HG03135 (cell line): ENCODE results near the gene HCFC1.

ENCODE experiments used
- ATAC-seq: cut with Tn5 transposase; IDR thresholded peaks from one replicate; pipeline ENCODE4 v1.9.1; 2021; ENCODE audit warnings: mild to moderate bottlenecking, moderate library complexity; ENCODE audit not compliant: unreplicated experiment

Gene HCFC1

DNA sequence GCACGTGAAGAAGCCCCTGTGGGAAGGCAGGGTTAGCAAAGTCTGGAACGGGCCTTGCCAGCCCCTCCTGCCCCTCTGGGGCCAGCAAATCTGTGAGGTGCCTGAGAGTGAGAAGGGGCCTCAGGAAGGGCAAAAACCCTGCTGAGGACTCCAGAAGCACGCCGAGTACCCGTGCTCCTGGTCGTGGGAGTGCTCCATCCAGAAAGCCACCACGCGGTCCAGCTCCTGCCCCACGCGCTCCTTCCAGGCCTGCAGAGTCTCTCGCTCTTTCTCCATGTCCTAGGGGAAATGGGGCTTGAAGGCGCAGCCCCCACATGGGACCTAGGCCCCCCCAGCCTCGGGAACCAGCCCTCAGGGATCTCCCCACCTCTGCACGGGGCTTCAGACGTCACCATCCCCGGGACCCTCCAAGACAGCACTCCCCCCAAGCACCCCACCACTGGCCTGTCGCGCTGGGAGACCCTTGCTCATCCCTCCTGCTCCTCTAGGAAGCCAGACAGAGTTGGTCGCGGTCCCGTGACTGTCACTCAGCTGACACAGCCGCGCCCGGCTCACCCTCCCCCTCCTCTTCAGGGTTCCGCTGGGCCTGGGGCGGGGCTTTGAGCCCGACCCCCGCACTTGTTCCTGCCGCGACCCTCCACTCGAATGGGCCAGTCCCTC, 27.3 kb downstream of the HCFC1 start, which contains the start of gene RENBP:
RENBP (minus strand) TSS at position 504 of the 660 bp plus-strand sequence; CDS start at position 471, 33 bp downstream.
- no peak for ATAC-seq

DNA sequence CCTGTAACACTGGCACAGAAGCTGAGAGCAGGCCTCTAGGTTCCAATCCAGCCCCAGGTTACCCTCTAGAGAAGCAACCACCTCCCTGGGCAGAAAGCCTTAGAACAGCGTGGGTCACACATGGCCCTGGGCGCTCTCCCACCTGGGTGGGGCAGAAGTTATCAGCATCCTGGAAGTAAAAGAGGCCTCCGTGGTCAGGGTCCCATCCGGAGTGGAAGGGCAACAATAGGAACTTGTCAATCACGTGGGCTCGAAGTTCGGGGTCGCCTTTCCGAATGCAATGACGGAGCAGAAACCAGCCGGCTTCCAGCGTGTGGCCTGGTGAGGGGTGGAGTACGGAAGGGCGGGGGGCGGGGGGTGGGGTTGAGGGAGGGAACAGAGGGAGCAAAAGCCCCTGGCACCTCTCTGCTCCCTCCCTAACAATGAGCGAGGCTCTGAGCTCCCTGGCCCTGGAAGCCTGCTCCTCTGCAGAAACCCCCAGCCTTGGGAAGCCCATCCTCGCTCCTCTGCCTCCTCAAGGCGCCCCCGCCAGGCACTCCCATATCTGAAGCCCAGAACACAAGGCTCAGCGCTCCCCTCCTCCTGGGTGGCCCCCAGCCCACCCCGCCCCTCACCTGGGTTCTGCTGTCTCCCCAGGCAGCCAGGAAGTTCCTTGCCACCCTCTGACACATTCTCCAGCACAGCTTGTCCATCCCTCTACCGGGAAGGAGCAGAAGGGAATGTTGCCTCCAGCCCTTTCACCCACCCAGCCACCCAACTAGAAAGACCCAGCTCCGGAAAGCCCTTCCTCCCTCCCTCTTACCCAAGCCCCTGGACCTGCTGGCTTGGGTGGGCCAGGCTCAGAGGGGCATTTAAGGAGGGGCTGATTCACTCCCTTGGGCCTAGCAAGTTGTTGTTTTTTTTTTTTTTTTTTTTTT, 30.0 kb downstream of the HCFC1 start:
- ATAC-seq, result no peak

DNA sequence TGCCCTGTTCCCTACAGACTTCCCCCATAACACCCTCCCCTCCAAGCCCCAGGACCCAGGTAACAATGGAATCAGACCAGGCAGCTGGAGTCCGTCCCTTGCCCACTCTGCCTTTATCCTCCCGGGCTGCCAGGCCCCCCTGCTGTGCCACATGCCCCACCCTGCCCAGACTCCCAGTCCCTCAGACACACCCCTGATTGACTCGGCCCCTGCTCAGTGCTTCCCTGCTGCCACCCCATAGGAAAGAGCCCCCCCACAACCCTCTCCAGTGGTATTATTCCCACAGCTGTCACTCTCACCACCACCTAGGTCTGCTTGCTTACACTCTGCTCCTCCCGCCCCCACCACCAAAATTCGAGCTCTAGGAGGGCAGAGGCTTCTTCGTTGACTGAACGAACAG, 32.0 kb downstream of the HCFC1 start:
- ATAC-seq, result no peak

DNA sequence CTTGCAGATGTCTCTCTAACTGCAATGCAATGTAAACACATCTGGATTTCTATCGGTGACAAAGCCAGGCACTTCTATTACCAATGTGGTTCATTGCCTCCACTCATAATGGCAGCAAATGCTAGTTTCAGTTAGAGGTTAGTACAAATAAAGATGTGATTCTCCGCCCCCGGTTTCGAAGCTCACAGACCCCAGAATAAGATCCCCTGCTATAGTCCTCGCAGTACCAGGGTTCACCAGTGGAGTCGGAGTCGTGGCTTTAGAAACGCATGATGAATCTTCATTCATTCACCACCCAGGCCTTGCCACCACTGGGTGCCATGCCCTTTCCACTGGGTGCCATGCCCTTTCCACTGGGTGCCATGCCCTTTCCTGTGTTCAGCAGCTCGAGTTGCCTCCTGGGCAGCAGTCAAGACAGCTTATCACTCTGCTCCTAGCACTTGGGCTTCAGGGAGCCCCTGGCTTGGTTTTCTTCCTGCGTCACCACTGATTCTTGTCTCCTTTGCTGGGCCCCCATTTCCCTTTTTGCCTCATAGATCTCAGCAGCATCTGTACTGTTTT, 33.3 kb downstream of the HCFC1 start:
- no peak for ATAC-seq

DNA sequence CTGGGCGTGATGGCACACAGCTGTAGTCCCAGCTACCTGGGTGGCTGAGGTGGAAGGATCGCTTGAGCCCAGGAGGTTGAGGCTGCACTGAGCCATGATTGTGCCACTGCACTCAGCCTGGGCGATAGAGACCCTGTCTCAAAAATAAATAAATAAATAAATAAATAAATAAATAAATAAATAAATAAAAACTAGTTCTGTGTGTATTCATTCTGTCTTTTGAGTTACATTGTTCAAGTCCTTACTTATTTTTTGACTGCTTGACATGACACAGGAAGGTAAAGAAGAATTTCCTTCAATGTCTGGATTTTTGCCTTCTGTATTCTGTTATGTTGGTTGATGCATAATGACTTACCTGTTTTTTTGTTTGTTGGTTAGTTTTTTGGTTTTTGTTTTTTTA, 34.6 kb downstream of the HCFC1 start:
- no peak for ATAC-seq

DNA sequence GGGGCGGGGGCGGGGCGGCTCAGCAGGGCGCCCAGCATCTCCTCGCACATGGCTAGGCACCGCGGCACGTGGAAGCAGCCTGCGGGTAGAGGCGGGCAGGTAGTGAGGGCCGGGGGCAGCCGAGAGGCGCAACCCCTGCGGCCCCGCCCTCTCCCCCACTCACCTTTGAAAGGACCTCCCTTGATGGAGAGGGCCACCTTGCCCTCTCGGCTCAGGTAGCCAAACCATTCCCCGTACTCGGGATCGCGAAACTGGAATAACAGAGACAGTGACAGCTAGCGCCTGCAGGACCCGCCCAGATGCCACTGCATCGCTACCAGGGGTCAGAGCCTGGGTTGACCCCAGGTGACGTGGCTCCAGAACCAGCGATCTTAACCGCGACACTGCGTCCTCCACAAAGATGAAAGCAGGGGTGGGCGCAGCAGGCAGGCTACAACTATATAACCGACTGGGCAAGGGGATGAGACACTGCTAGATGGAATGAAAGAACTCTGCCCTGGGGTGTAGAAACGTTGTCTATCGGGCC, 36.2 kb downstream of the HCFC1 start:
- ATAC-seq, result peak; percentile 13

DNA sequence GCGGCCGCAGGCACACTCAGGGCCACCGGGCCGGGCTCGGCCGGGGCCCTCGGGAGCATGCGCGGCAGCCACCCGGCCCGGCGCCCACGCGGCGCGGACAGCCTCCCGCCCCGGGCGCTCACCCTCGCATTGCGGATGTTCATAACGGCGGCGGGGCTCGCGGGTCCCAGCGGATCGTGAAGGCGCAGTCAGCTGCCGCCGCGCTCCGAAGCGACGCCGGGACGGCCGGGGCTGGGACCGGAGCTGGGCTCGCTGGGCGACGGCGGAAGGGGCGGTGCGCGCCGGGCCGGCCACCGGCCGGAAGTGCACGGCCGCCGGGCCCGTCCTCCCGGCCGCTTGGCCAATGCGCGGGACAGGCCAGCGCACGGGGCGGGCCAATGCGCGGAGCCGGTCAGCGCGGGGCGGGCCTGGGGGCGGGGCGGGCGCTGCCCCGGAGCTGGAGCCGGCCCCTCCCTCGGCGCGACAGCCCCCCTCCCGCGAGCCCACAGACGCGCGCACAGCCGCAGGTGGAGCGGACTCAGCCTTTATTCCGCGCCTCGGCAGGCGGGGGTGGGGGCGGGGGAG, 36.8 kb downstream of the HCFC1 start, which contains the start of gene NAA10:
NAA10 (minus strand) TSS at position 276 of the 564 bp plus-strand sequence; CDS start at position 143, 133 bp downstream.
- peak; percentile 81 for ATAC-seq

DNA sequence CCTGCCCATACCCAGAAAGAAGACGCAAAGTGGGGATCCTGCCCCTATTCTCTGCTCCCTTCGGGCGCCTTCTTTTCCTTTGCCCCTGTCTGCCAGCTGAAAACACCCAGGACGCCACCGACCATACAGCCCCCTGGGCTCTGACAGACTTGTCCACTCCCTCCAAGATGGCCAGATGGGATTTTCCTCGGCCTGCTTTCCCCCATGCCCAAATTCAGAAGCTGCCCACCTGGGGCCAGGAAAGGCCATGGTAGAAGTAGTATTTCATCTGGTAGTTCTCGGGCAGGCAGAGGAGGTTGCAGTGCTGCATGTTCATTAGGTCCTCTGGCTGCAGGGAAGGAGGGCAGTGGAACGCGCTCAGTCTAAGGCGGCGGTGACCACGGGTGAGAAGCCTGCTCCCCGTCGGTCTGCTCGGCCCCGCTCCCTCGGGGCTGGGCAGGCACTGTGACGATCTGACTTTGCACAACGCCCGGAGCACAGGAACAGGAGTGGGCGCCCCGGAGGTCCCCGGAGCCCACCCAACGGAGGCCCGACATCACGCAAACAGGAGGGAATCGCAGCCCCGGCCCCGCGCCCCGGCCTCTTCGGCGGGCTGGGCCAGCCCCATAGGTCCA, 37.4 kb downstream of the HCFC1 start:
- ATAC-seq, result peak; percentile 14

DNA sequence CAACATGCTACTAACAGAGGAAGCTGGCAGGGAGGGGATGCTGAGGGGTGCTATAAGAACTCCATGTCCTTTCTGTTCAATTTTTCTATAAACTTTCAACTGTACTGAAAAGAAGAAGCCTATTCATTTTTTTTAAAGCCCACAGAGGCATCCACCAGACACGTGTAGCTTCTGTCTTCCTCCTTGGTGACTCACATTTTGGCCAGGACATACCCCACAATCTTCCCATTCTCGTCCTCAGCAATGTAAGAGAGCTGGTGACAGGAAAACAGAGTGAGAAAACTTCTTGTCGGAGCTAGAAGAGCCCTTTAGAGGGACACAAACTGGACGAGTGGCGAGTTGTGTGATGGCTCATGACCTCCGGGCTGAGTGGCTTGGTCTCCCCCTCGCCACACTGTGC, 37.9 kb downstream of the HCFC1 start:
- ATAC-seq, result no peak

DNA sequence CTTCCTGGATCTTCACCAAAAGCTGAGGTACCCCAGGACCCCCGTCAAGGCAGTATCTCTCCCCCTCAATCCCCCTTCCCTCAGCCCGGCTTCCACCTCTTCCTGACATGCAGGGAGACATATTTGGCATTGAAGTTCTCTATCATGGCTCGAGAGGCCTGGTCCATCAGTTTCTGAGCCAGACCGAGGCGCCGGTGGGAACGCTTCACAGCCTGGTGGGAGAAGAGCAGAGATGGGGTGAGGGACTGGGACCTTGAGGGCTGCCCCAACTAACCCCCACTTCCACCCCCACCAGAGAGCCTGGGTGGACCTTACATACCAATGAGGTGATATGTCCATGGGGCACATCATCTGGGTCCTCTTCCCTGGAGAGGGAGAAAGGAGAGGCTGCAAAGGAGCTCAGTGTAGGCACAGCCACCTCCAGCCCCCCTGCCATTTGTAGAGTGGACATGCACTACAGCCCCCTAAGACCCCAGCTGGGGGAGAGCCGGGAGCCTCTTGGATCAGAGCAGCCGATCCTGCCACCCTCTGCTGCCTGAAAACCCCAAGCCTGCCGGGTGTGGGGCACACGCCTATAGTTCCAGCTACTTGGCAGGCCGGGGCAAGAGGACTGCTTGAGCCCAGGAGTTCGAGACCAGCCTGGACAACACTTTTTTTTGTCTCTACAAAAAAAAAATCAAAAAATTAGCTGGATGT, 39.2 kb downstream of the HCFC1 start:
- ATAC-seq, result no peak

DNA sequence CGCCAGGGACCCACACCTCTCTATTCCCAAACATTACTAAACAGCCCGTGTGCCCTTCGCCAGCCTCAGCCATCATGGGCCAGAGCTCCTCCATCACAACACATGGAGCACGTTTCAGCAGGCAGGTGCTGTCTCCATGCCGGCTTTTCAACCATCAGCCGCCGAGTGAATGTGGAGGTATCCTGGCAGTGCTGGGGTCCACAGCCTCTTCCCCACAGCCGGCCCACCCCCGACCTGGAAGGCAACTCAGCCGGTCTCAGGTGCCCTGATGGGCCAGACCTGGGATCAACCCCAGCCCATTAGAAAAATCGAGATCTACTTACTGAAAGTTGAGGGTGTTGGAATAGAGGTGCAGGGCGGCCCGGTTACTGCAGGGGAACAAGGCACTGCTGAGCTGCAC, 39.9 kb downstream of the HCFC1 start:
- no peak for ATAC-seq

DNA sequence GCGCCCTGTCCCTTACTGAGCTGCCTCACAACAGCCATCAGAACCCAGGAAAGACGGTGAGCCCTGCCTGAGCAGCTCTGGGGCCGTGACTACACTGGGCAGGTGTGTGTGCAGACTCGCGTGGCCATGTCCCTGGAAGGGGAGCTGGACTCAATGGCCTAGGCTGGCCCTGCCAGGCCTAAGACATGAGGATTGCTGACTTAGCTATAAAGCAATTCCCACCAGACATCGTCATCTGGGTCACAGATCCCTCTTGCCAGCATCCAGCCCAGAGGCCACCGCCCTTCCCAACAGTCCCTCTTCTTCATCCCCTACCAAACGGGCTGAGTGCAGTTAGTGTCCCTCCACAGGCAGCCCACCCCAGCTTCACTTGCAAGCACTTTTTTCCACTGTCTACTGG, 40.5 kb downstream of the HCFC1 start:
- ATAC-seq, result no peak

DNA sequence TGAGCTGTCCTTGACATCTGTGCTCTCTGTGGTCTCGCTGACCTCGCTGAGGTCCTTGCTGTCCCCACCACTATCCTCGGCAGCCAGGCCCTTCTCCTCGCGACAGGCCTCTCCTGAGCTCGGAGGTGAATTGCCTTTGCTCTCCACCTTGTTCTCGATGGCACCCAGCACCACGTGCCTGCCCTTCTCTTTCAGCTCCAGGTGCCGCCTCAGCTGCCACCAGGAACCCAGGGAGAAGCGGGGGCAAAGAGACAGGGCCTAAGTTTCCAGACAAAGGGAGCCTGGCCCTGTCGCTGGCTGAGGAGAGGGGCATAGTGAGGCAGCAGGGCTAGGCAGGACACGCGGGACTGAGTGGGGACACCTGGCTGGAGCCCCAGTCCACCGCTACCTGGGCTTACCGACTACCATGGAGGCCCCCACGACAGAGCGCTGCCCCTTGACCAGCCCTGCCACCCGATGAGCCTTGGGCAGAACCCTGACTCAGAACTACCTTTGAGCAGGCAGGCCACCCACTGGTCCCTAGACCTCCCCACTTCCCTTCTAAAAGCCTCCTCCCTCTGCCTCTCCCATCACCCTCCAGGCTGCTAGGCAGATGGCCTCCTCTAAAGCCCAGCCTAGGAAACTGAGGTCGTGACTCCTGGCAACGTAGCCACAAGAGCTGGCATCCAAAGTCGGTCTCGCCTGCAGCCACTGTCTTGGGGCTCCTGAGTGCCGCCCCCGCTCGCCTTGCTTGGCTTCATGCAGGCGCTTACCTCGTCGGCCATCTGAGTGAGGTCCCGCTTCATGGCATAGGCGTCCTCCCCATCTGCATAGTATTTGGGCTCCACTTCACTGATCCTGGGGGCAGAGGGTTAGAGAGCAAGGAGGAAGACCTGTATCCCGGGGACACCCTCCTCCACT, 41.4 kb downstream of the HCFC1 start:
- no peak for ATAC-seq

DNA sequence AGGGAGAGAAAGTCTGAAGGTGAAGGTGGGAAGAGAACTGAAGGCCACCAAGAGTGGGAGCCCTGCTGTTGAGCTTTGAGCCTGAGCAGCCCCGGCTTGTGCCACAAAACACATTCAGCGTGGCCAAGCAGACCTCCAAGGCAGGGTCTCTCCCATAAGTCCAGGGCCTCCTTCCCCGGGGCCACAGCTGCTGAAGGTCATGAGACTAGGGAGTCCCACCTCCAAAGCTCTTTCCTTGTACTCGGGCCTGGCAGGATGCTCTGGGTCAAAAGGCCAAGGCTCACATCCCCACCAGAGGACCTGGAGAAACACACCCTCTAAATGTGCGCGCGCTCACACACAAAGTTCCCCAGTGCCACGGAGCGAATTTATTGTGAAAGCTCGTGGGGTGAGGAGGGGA, 42.0 kb downstream of the HCFC1 start:
- no peak for ATAC-seq

DNA sequence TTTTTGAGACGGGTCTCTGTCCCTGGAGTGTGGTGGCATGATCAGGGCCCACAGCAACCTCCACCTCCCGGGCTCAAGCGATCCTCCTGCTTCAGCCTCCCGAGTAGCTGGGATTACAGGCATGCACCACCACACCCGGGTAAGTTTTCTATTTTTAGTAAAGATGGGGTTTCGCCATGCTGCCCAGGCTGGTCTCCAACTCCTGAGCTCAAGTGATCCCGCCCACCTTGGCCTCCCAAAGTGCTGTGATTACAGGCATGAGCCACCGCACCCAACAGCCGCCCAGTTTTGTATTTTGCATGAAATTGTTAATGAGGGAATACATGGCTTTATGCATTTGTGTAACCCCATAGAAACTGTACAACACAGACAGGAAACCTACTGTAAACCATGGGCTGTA, 42.8 kb downstream of the HCFC1 start:
- ATAC-seq, result no peak

DNA sequence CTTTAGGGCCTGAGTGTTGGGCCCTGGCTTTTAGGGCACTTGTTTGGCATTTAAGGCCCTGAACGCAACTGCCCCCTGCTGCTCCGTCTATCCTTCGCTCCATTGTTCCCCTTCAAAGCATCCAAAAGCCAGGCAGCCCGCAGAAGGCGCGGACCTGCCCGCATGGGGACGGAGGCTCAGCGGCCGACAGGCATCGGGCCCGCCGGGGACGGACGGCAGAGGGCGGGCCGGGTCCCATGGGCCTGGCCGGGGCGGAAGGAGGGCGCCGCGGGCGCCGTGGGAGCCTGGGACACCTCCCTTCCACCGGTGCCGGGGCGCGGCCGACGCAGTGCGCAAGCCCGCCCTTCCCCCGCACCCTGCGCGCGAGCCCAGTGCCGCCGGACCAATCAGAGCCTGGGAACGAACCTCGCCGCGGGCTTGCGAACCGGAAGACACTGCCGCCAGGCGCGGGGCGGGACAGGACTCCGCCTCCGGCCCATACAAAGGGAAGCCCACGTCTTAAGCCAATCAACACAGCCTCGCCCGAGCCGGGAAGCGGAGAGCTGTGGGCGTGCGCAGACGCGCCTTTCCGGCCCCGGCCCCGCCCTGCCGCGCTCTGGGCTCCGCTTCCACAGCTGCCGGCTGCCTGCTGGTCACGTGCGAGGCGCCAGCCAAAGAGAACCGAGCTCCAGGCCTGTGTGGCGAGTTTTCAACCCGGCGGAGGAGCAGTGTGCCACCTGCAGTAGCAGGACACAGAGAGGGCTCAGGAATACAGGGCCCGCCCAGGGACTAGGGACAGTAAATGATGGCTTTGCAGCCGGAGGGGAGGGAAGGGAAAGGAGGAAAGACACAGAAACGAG, 43.5 kb downstream of the HCFC1 start:
- peak; percentile 73 for ATAC-seq

DNA sequence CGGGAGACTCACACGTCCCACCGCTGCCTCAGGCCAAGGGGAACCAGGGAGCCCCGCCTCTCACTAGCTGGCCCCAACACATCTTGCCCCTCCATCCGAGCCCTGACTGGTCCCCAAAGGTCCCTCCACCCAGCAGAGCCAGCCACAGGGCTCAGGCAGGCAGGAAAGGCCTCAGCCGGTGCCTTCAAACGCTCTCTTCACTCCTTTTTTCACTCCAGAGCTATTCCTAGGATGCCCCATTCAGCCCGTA, 44.0 kb downstream of the HCFC1 start:
- ATAC-seq, result no peak

DNA sequence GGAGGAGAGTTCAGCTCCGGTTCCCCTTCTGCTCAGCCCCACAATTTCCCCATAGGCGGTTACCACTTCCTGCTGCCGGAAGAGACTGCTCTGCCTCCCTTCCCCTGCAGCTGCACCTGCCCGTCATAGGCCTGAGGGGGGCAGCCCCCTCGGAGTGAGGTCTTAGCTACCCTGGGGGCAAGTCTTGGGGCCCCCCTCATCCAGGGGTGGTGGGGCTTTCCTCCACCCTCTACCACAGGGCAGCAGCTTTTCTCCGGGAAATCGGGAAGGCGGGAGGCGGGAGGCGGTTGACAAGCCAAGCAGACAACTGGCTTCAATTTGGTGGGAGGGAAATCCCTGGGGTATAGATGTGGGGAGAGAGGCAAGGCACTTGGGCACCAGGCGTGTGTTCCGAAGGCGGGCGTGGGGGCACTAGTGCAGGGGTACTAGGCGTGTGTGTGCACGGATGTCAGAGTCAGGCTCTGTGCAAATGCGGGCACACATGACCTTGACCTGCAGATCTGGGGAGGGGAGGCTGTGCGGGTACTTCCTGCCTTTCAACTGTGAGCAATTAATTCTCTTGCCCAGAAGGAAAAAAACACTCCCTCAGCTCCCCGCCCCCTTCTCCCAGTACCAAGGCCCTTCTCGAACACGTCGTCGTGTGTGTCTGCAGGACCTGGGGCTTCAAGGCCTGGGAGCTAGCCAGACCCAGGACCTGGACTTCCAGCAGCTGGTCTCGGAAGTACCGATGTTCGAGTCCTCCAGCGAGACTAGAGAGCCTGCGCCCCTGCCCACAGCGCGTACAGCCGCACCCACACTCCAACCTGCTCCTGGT, 44.6 kb downstream of the HCFC1 start:
- peak; percentile 50 for ATAC-seq
